DOHH2 (cell line): ENCODE measurements around the gene PSORS1C2.

Source experiments
- H3F3A ChIP-seq: fragments of 200-600 bp; sonication (generic), shearing (Covaris generic); 2 replicates; pipeline ENCODE4 v1.6.0; 2016; ENCODE audit warnings: antibody characterized with exemption, mild to moderate bottlenecking; ENCODE audit not compliant: control insufficient read depth, insufficient read depth
- H3K27ac ChIP-seq: fragments of 200-600 bp; sonication (generic); 2 replicates; pipeline ENCODE4 v1.5.1; 2014; ENCODE audit warnings: low read depth, mild to moderate bottlenecking, low read length, moderate library complexity
- H3K27me3 ChIP-seq: fragments of 200-600 bp; sonication (generic); 2 replicates; pipeline ENCODE4 v1.6.1; 2014; ENCODE audit warnings: mild to moderate bottlenecking, low read length, mixed read lengths; ENCODE audit not compliant: control insufficient read depth
- H3K36me3 ChIP-seq: fragments of 200-600 bp; sonication (generic); 2 replicates; pipeline ENCODE4 v1.6.1; 2014; ENCODE audit warnings: mild to moderate bottlenecking, low read length, moderate library complexity, mixed read lengths; ENCODE audit not compliant: control insufficient read depth
- H3K4me1 ChIP-seq: fragments of 200-600 bp; sonication (generic); 2 replicates; pipeline ENCODE4 v1.6.1; 2014; ENCODE audit warnings: mild to moderate bottlenecking, low read length, mixed read lengths; ENCODE audit not compliant: control insufficient read depth
- H3K4me2 ChIP-seq: fragments of 200-600 bp; sonication (generic); 2 replicates; pipeline ENCODE4 v1.6.0; 2014; ENCODE audit warnings: mild to moderate bottlenecking, low read length, moderate library complexity
- H3K4me3 ChIP-seq: fragments of 200-600 bp; sonication (generic); 2 replicates; pipeline ENCODE4 v1.5.1; 2014; ENCODE audit warnings: mild to moderate bottlenecking, low read length, mixed read lengths
- H3K79me2 ChIP-seq: fragments of 200-600 bp; sonication (generic); 2 replicates; pipeline ENCODE4 v1.6.1; 2014; ENCODE audit warnings: mild to moderate bottlenecking, low read length, mixed read lengths; ENCODE audit not compliant: control insufficient read depth
- H3K9me2 ChIP-seq: fragments of 200-600 bp; sonication (generic); replicated peaks from 2 replicates; pipeline ENCODE4 v1.6.1; 2014; ENCODE audit warnings: mild to moderate bottlenecking, low read length, mixed read lengths; ENCODE audit not compliant: control insufficient read depth
- H3K9me3 ChIP-seq: fragments of 200-600 bp; sonication (generic); 2 replicates; pipeline ENCODE4 v1.6.1; 2014; ENCODE audit warnings: antibody characterized with exemption, low read length, mixed read lengths; ENCODE audit not compliant: control insufficient read depth, insufficient read depth
- H4K20me1 ChIP-seq: fragments of 200-600 bp; sonication (generic); 2 replicates; pipeline ENCODE4 v1.6.0; 2014; ENCODE audit warnings: low read depth, mild to moderate bottlenecking, antibody characterized with exemption, low read length, moderate library complexity; ENCODE audit not compliant: control insufficient read depth, insufficient read depth
- CTCF ChIP-seq: fragments of 200-600 bp; sonication (generic); IDR thresholded peaks from one replicate; pipeline ENCODE4 v1.5.1; 2014; ENCODE audit warnings: antibody characterized with exemption, mild to moderate bottlenecking, low read depth, low read length; ENCODE audit not compliant: poor library complexity, severe bottlenecking
- EZH2phosphoT487 ChIP-seq: fragments of 200-600 bp; sonication (generic); IDR thresholded peaks from 2 replicates; pipeline ENCODE4 v1.6.1; 2017; ENCODE audit warnings: borderline replicate concordance, mild to moderate bottlenecking, antibody characterized with exemption, low read length, moderate library complexity, mixed read lengths

PSORS1C2 gene

GRCh38 chr6:31112478-31112877 lies 26.4 kb downstream of the PSORS1C2 start, which contains the start of gene C6orf15:
C6orf15 (minus strand) TSS chr6:31112575; CDS start chr6:31112555, 20 bp downstream.
- Histone ChIP-seq H3F3A (no peaks in the 10 kb centered on the region), H3K4me2 (no peak within 1 kb of the TSS), H4K20me1 (no peaks in the 10 kb centered on the region), H3K9me2 (no peaks in the 10 kb centered on the region), H3K27me3 (peaks cover 11% of the 10 kb centered on the region; the same call in 1 of the 2 replicates), H3K4me1 (no peaks in the 10 kb centered on the region), H3K27ac (no peak within 1 kb of the TSS), H3K9me3 (no peaks in the 10 kb centered on the region), H3K4me3 (no peak within 1 kb of the TSS), H3K79me2 (no peaks in the 10 kb centered on the region), H3K36me3 (no peaks in the 10 kb centered on the region)
- TF ChIP-seq EZH2phosphoT487, result no peak
- no peak for TF ChIP-seq CTCF

GRCh38 chr6:31111712-31112111 lies 27.2 kb downstream of the PSORS1C2 start:
- no peaks in the 10 kb centered on the region for H3F3A ChIP-seq
- H3K27ac ChIP-seq, result no peak overlapping the region
- H3K9me2 ChIP-seq, result no peaks in the 10 kb centered on the region
- H3K4me1 ChIP-seq, result no peaks in the 10 kb centered on the region
- H3K36me3 ChIP-seq, result no peaks in the 10 kb centered on the region
- no peak for TF ChIP-seq EZH2phosphoT487
- no peak for TF ChIP-seq CTCF
- H3K27me3 ChIP-seq, result peaks cover 11% of the 10 kb centered on the region; the same call in 1 of the 2 replicates
- H3K79me2 ChIP-seq, result no peaks in the 10 kb centered on the region
- no peaks in the 10 kb centered on the region for H3K9me3 ChIP-seq
- no peak overlapping the region for H3K4me2 ChIP-seq
- no peaks in the 10 kb centered on the region for H4K20me1 ChIP-seq
- H3K4me3 ChIP-seq, result no peak overlapping the region

- Histone ChIP-seq H4K20me1 (no peaks in the 10 kb centered on the region), H3K4me3 (no peak overlapping the region), H3K4me1 (no peaks in the 10 kb centered on the region), H3K4me2 (no peak overlapping the region), H3F3A (no peaks in the 10 kb centered on the region), H3K27me3 (peaks cover 11% of the 10 kb centered on the region; the same call in 1 of the 2 replicates), H3K79me2 (no peaks in the 10 kb centered on the region), H3K27ac (no peak overlapping the region), H3K9me3 (no peaks in the 10 kb centered on the region), H3K36me3 (no peaks in the 10 kb centered on the region), H3K9me2 (no peaks in the 10 kb centered on the region)
- TF ChIP-seq CTCF (no peak), EZH2phosphoT487 (no peak)
These were observed 27.9 kb downstream of the PSORS1C2 start for GRCh38 chr6:31110825-31111582.
